A673 (cell line): ENCODE measurements around the gene NTNG1. TPM values are rescaled to one million over a fixed set of nuclear protein-coding genes. Genes with fewer than 3 reads are reported as not detected.

ENCODE experiments used
- BruUV-seq: library from RNA; stranded (reverse); fragments of 400-500 nt; replicated peaks from 2 replicates; lab custom pipeline; 2021; lab: Mats Ljungman, UMichigan
- CTCF ChIA-PET: fragments of 300-600 bp; sonication (Branson Sonifier 250); formaldehyde crosslinking; loops from one replicate; lab custom pipeline; 2022; ENCODE audit warnings: antibody characterized with exemption; lab: Charles Lee
- POLR2A ChIA-PET: fragments of 300-600 bp; sonication (Branson Sonifier 250); formaldehyde crosslinking; loops from one replicate; lab custom pipeline; 2022; ENCODE audit warnings: antibody characterized with exemption; ENCODE audit not compliant: low non-redundant PET; lab: Charles Lee
- DNase-seq: peaks from one replicate; pipeline ENCODE4 v3.0.0-alpha.2; 2015; ENCODE audit warnings: low spot score
- H3K27ac ChIP-seq: fragments of 200-600 bp; sonication (generic); 2 replicates; pipeline ENCODE4 v1.5.1; 2016; ENCODE audit warnings: mixed run types, low read depth, mild to moderate bottlenecking, mixed read lengths, antibody characterized with exemption, low read length; ENCODE audit not compliant: poor library complexity, severe bottlenecking
- H3K27me3 ChIP-seq: fragments of 200-600 bp; sonication (generic); replicated peaks from 2 replicates; pipeline ENCODE4 v1.6.1; 2017; ENCODE audit warnings: mixed run types, low read depth, mild to moderate bottlenecking, mixed read lengths, antibody characterized with exemption, low read length; ENCODE audit not compliant: insufficient read depth, poor library complexity
- H3K36me3 ChIP-seq: fragments of 200-600 bp; sonication (generic); 2 replicates; pipeline ENCODE4 v1.6.1; 2016; ENCODE audit warnings: mixed run types, mild to moderate bottlenecking, mixed read lengths, antibody characterized with exemption, low read length; ENCODE audit not compliant: insufficient read depth, poor library complexity, severe bottlenecking
- H3K4me1 ChIP-seq: fragments of 200-600 bp; sonication (generic); 2 replicates; pipeline ENCODE4 v1.6.1; 2017; ENCODE audit warnings: mixed run types, mild to moderate bottlenecking, mixed read lengths, antibody characterized with exemption, low read length; ENCODE audit not compliant: insufficient read depth, poor library complexity, severe bottlenecking
- H3K4me3 ChIP-seq: fragments of 200-600 bp; sonication (generic); 2 replicates; pipeline ENCODE4 v1.5.1; 2016; ENCODE audit warnings: low read depth, mixed run types, mild to moderate bottlenecking, mixed read lengths, low read length; ENCODE audit not compliant: poor library complexity, severe bottlenecking
- H3K9me3 ChIP-seq: fragments of 200-600 bp; sonication (generic); 2 replicates; pipeline ENCODE4 v1.6.1; 2016; ENCODE audit warnings: mixed run types, low read depth, mild to moderate bottlenecking, mixed read lengths, antibody characterized with exemption, low read length; ENCODE audit not compliant: poor library complexity, severe bottlenecking
- CTCF ChIP-seq: fragments of 300-800, 200-600 bp; sonication (generic); conservative IDR thresholded peaks from 2 replicates; pipeline ENCODE4 v1.5.1; 2017; ENCODE audit warnings: low read depth, mild to moderate bottlenecking, antibody characterized with exemption, low read length, moderate library complexity, mixed read lengths
- EZH2 ChIP-seq: fragments of 200-600 bp; sonication (generic); IDR thresholded peaks from 2 replicates; pipeline ENCODE4 v1.6.1; 2017; ENCODE audit warnings: borderline replicate concordance, low read depth, mild to moderate bottlenecking, mixed read lengths, antibody characterized with exemption, low read length; ENCODE audit not compliant: poor library complexity, severe bottlenecking
- intact Hi-C: fragments of 100-400 bp; cut with micrococcal nuclease; formaldehyde crosslinking; loops from one replicate; pipeline ENCODE4 v1.10.0; 2022; ENCODE audit not compliant: unreplicated experiment
- total RNA-seq: library from RNA; stranded (reverse); gene quantifications from 2 replicates; pipeline ENCODE4 v1.2.3, GENCODE V29; 2021

The NTNG1 gene
- total RNA-seq, 1 experiment from 2014 or later, result 91.5 TPM

DNA sequence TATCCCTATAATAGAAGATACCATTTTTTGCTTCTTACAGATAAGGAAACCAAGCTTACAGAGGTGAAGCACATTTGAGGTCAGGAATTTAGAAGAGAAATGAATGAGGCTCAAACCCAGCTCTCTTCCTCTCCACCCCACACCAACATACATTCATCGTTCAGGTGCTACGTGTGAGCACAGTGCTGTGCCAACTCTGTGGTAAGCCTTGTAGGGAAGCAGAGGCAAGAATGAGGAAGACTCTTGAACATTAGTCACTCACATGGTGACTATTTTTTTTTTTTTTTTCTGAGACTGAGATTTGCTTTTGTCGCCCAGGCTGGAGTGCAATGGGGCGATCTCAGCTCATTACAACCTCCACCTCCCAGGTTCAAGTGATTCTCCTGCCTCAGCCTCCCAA, 314.0 kb downstream of the NTNG1 start:
- intact Hi-C loops, result no loop called here
- Histone ChIP-seq H3K27ac (no peak overlapping the region), H3K36me3 (no peaks in the 10 kb centered on the region), H3K27me3 (no peaks in the 10 kb centered on the region), H3K4me3 (no peak overlapping the region), H3K4me1 (peaks cover 3% of the 10 kb centered on the region), H3K9me3 (no peaks in the 10 kb centered on the region)
- TF ChIP-seq EZH2, result no peak
- no peak for TF ChIP-seq CTCF
- ChIA-PET CTCF (interaction anchor here (0.7 kb wide), 1 partner anchor 295 kb away, joined by 5 read pairs; no protein-coding TSS in a partner anchor), POLR2A (no interaction called here)
- BruUV-seq, result no TSS peak
- no peak for DNase-seq

GRCh38 chr1:107457989-107458388, 317.1 kb downstream of the NTNG1 start:
- CTCF ChIA-PET, result no interaction called here
- TF ChIP-seq EZH2 (no peak), CTCF (no peak)
- no peaks in the 10 kb centered on the region for H3K9me3 ChIP-seq

GRCh38 chr1:107459204-107459904, 318.5 kb downstream of the NTNG1 start:
- peaks cover 3% of the 10 kb centered on the region for H3K4me1 ChIP-seq
- no peaks in the 10 kb centered on the region for H3K9me3 ChIP-seq
- DNase-seq, result no peak
- BruUV-seq, result no TSS peak
- no peaks in the 10 kb centered on the region for H3K27me3 ChIP-seq
- H3K27ac ChIP-seq, result no peak overlapping the region
- no peak for TF ChIP-seq EZH2
- no peak for TF ChIP-seq CTCF
- H3K4me3 ChIP-seq, result no peak overlapping the region
- intact Hi-C loops, result no loop called here
- ChIA-PET CTCF (no interaction called here), POLR2A (no interaction called here)
- no peaks in the 10 kb centered on the region for H3K36me3 ChIP-seq

More at GRCh38 chr1:107457989-107458388, 317.1 kb downstream of the NTNG1 start:
- Histone ChIP-seq H3K27ac (no peak overlapping the region), H3K36me3 (no peaks in the 10 kb centered on the region), H3K27me3 (no peaks in the 10 kb centered on the region), H3K4me1 (peaks cover 3% of the 10 kb centered on the region), H3K4me3 (no peak overlapping the region)
- POLR2A ChIA-PET, result no interaction called here
- DNase-seq, result no peak
- BruUV-seq, result no TSS peak
- intact Hi-C loops, result no loop called here
